H9 (cell line): ENCODE results near the gene CAT. TPM values are rescaled to one million over a fixed set of nuclear protein-coding genes. Genes with fewer than 3 reads are reported as not detected.

ENCODE experiments used
- DNase-seq: peaks from one replicate; pipeline ENCODE4 v3.0.0-alpha.2; 2017
- H2AFZ ChIP-seq: one replicate; pipeline ENCODE4 v1.6.1; 2013; ENCODE audit warnings: mild to moderate bottlenecking, low read length, control low read depth, moderate library complexity
- H2AK5ac ChIP-seq: 2 replicates; pipeline ENCODE4 v1.6.1; 2013; ENCODE audit warnings: low read length, control low read depth, mixed read lengths; ENCODE audit not compliant: insufficient read length
- H2BK120ac ChIP-seq: one replicate; pipeline ENCODE4 v1.6.1; 2013; ENCODE audit warnings: low read depth, mild to moderate bottlenecking, low read length, control low read depth, inconsistent platforms; ENCODE audit not compliant: poor library complexity, severe bottlenecking
- H2BK12ac ChIP-seq: 2 replicates; pipeline ENCODE4 v1.6.1; 2013; ENCODE audit warnings: low read length, control low read depth, mixed read lengths, low read depth; ENCODE audit not compliant: insufficient read length
- H2BK15ac ChIP-seq: 2 replicates; pipeline ENCODE4 v1.6.1; 2013; ENCODE audit warnings: low read depth, low read length, control low read depth
- H2BK20ac ChIP-seq: one replicate; pipeline ENCODE4 v1.6.1; 2013; ENCODE audit warnings: low read depth, mild to moderate bottlenecking, low read length, control low read depth, inconsistent platforms; ENCODE audit not compliant: poor library complexity, severe bottlenecking
- H2BK5ac ChIP-seq: 2 replicates; pipeline ENCODE4 v1.6.1; 2013; ENCODE audit warnings: low read length, control low read depth, mixed read lengths; ENCODE audit not compliant: insufficient read length
- H3K14ac ChIP-seq: 2 replicates; pipeline ENCODE4 v1.6.1; 2013; ENCODE audit warnings: low read length, control low read depth; ENCODE audit not compliant: insufficient read depth
- H3K18ac ChIP-seq: 2 replicates; pipeline ENCODE4 v1.6.1; 2013; ENCODE audit warnings: low read depth, mild to moderate bottlenecking, mixed read lengths, low read length, control low read depth; ENCODE audit not compliant: insufficient read length
- H3K23ac ChIP-seq: 2 replicates; pipeline ENCODE4 v1.6.1; 2013; ENCODE audit warnings: low read length, control low read depth, mixed read lengths, low read depth; ENCODE audit not compliant: insufficient read length
- H3K23me2 ChIP-seq: 2 replicates; pipeline ENCODE4 v1.6.1; 2013; ENCODE audit warnings: low read depth, mild to moderate bottlenecking, mixed read lengths, low read length, control low read depth; ENCODE audit not compliant: insufficient read length, poor library complexity, severe bottlenecking
- H3K27ac ChIP-seq: 2 replicates; pipeline ENCODE4 v1.5.1; 2013; ENCODE audit warnings: low read length, control low read depth, mixed read lengths, low read depth; ENCODE audit not compliant: insufficient read length
- H3K27me3 ChIP-seq: 2 replicates; pipeline ENCODE4 v1.6.1; 2013; ENCODE audit warnings: low read length, control low read depth, inconsistent platforms; ENCODE audit not compliant: insufficient read depth
- H3K4ac ChIP-seq: 2 replicates; pipeline ENCODE4 v1.6.1; 2013; ENCODE audit warnings: low read depth, mild to moderate bottlenecking, control low read depth, inconsistent platforms, low read length, moderate library complexity
- H3K4me1 ChIP-seq: 2 replicates; pipeline ENCODE4 v1.6.1; 2013; ENCODE audit warnings: low read length, control low read depth, inconsistent platforms; ENCODE audit not compliant: insufficient read depth
- H3K4me2 ChIP-seq: 2 replicates; pipeline ENCODE4 v1.6.1; 2013; ENCODE audit warnings: low read length, control low read depth, mixed read lengths; ENCODE audit not compliant: insufficient read length, insufficient read depth
- H3K56ac ChIP-seq: 2 replicates; pipeline ENCODE4 v1.6.1; 2013; ENCODE audit warnings: low read depth, mild to moderate bottlenecking, mixed read lengths, low read length, control low read depth; ENCODE audit not compliant: insufficient read length
- H3K79me1 ChIP-seq: 2 replicates; pipeline ENCODE4 v1.6.1; 2013; ENCODE audit warnings: low read depth, mild to moderate bottlenecking, moderate library complexity, low read length, control low read depth, inconsistent platforms; ENCODE audit not compliant: insufficient read depth, poor library complexity, severe bottlenecking
- H3K79me2 ChIP-seq: 2 replicates; pipeline ENCODE4 v1.6.1; 2013; ENCODE audit warnings: low read length, control low read depth, inconsistent platforms; ENCODE audit not compliant: insufficient read depth
- H3K9ac ChIP-seq: 2 replicates; pipeline ENCODE4 v1.6.1; 2013; ENCODE audit warnings: low read length, control low read depth, mixed read lengths; ENCODE audit not compliant: insufficient read length; ENCODE audit errors: extremely low read depth
- H3K9me3 ChIP-seq: one replicate; pipeline ENCODE4 v1.6.1; 2013; ENCODE audit warnings: low read depth, low read length, inconsistent platforms; ENCODE audit not compliant: control insufficient read depth
- H3T11ph ChIP-seq: one replicate; pipeline ENCODE4 v1.6.1; 2013; ENCODE audit warnings: mild to moderate bottlenecking, low read length, control low read depth, inconsistent platforms
- H4K20me1 ChIP-seq: one replicate; pipeline ENCODE4 v1.6.1; 2013; ENCODE audit not compliant: control insufficient read depth, insufficient read length, insufficient read depth
- H4K5ac ChIP-seq: 2 replicates; pipeline ENCODE4 v1.6.1; 2013; ENCODE audit warnings: low read depth, mild to moderate bottlenecking, mixed read lengths, low read length, control low read depth; ENCODE audit not compliant: insufficient read length
- H4K8ac ChIP-seq: replicated peaks from 2 replicates; pipeline ENCODE4 v1.6.1; 2013; ENCODE audit warnings: low read length, control low read depth, mixed read lengths, low read depth; ENCODE audit not compliant: insufficient read length
- H4K91ac ChIP-seq: 2 replicates; pipeline ENCODE4 v1.6.1; 2013; ENCODE audit warnings: low read depth, mild to moderate bottlenecking, moderate library complexity, mixed read lengths, low read length, control low read depth; ENCODE audit not compliant: insufficient read length
- H3K27ac Mint-ChIP-seq, 3 experiments: 2 replicates in 2 of 3; 3 replicates in 1 of 3; pipeline ENCODE4 v1.8.0; 2020 to 2021; ENCODE audit warnings: mixed read lengths in 3 of 3, mild to moderate bottlenecking in 1 of 3, moderate library complexity in 1 of 3
- H3K27me3 Mint-ChIP-seq: 2 replicates; pipeline ENCODE4 v1.8.0; 2021; ENCODE audit warnings: low read depth, mild to moderate bottlenecking, moderate library complexity, mixed read lengths
- H3K36me3 Mint-ChIP-seq, 3 experiments: 2 replicates in 2 of 3; 3 replicates in 1 of 3; pipeline ENCODE4 v1.8.0; 2020 to 2021; ENCODE audit warnings: low read depth in 3 of 3, mixed read lengths in 3 of 3; ENCODE audit not compliant: insufficient read depth in 1 of 3
- H3K4me1 Mint-ChIP-seq, 2 experiments: 2 replicates each; pipeline ENCODE4 v1.8.0; 2020; ENCODE audit warnings: mixed read lengths in 2 of 2
- H3K4me3 Mint-ChIP-seq, 2 experiments: 2 replicates in 1 of 2; 3 replicates in 1 of 2; pipeline ENCODE4 v1.8.0; 2020 to 2021; ENCODE audit warnings: mild to moderate bottlenecking in 2 of 2, mixed read lengths in 2 of 2, moderate library complexity in 1 of 2
- H3K9me3 Mint-ChIP-seq, 2 experiments: 2 replicates in 1 of 2; 3 replicates in 1 of 2; pipeline ENCODE4 v1.8.0; 2020; ENCODE audit warnings: mild to moderate bottlenecking in 2 of 2, mixed read lengths in 2 of 2, moderate library complexity in 1 of 2
- CTCF ChIP-seq: fragments of 200-600 bp; sonication (generic); conservative IDR thresholded peaks from 3 replicates; pipeline ENCODE4 v1.8.0; 2021; ENCODE audit warnings: antibody characterized with exemption, mild to moderate bottlenecking
- WGBS: extraction: QIAGEN DNeasy Blood & Tissue Kit; methylation state at CpG from one replicate; pipeline ENCODE4 v1.1.7; 2013; ENCODE audit warnings: missing lambda C conversion rate, low lambda C conversion rate, mixed read lengths; ENCODE audit not compliant: insufficient read length; ENCODE audit errors: extremely low coverage; 5-methylcytosine and 5-hydroxymethylcytosine counted together
- total RNA-seq: library from RNA; stranded (reverse); gene quantifications from 2 replicates; pipeline ENCODE4 v1.2.1, GENCODE V29; 2021

Gene CAT
- total RNA-seq, 1 experiment from 2014 or later, result 9.9 TPM

GRCh38 chr11:34509336-34509876 is 70.7 kb downstream of the CAT start:
- H3K27me3 Mint-ChIP-seq, result no peaks in the 10 kb centered on the region
- no peak overlapping the region for H3K4me2 ChIP-seq
- H2BK15ac ChIP-seq, result no peak overlapping the region
- H3K79me2 ChIP-seq, result no peaks in the 10 kb centered on the region
- TF ChIP-seq CTCF, result no peak
- no peaks in the 10 kb centered on the region for H3K23me2 ChIP-seq
- no peak overlapping the region for H3K9ac ChIP-seq
- no peak overlapping the region for H3K23ac ChIP-seq
- no peaks in the 10 kb centered on the region for H3K36me3 Mint-ChIP-seq
- no peak overlapping the region for H2BK120ac ChIP-seq
- H3K27me3 ChIP-seq, result no peaks in the 10 kb centered on the region
- no peak overlapping the region for H3K18ac ChIP-seq
- no peak overlapping the region for H2AK5ac ChIP-seq
- peaks cover 6 to 13% of the 10 kb centered on the region in 2 experiments for H3K4me1 Mint-ChIP-seq
- H3K79me1 ChIP-seq, result no peaks in the 10 kb centered on the region
- no peaks in the 10 kb centered on the region for H3K4me1 ChIP-seq
- no peak overlapping the region for H3K27ac Mint-ChIP-seq
- H2BK5ac ChIP-seq, result no peak overlapping the region
- no peaks in the 10 kb centered on the region for H4K20me1 ChIP-seq
- H4K91ac ChIP-seq, result no peak overlapping the region
- no peak overlapping the region for H2AFZ ChIP-seq
- no peak overlapping the region for H2BK20ac ChIP-seq
- no CpG with 5 or more reads among the region's 5 CpGs for WGBS
- no peak overlapping the region for H3T11ph ChIP-seq
- no peak for DNase-seq
- no peak overlapping the region for H3K14ac ChIP-seq
- H3K56ac ChIP-seq, result no peak overlapping the region
- H3K9me3 Mint-ChIP-seq, result no peaks in the 10 kb centered on the region
- no peak overlapping the region for H3K27ac ChIP-seq
- no peak overlapping the region for H2BK12ac ChIP-seq
- no peak overlapping the region for H4K8ac ChIP-seq
- no peak overlapping the region for H3K4me3 Mint-ChIP-seq
- H3K4ac ChIP-seq, result no peak overlapping the region
- H4K5ac ChIP-seq, result no peak overlapping the region
- H3K9me3 ChIP-seq, result no peaks in the 10 kb centered on the region
